Stimulated activated CD8-positive, alpha-beta memory T cell treated with anti-CD3 and anti-CD28 coated beads, Interleukin-4, amount 100 ng/mL, for 1 hour (primary cell): ENCODE measurements around the gene GPM6B.

ENCODE experiments used
- DNase-seq, 2 donors: peaks; one replicate each; pipeline ENCODE4 v3.0.0-alpha.2; 2020; ENCODE audit warnings: low read depth in 2 of 2, low spot score in 1 of 2

Gene GPM6B

GRCh38 chrX:13825178-13825762 lies 8.4 kb upstream of the GPM6B start:
- DNase-seq: no peak

DNA sequence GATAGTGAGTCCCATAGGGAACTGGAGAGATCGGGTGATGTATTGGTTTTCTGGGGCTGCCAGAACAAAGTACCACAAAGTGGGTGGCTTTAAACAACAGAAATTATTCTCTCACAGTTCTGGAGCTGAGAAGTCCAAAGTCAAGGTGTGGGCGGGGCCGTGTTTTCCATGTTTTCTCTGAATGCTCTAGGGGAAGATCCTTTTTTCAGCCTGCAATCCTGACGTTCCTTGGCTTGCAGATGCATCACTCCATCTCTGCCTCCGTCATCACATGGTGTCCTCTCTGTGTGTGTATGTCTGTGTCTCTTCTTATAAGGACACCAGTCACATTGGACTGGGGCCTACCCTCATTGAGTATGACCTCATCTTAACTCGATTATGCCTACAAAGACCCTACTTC lies 7.9 kb upstream of the GPM6B start:
- DNase-seq: no peak

DNA sequence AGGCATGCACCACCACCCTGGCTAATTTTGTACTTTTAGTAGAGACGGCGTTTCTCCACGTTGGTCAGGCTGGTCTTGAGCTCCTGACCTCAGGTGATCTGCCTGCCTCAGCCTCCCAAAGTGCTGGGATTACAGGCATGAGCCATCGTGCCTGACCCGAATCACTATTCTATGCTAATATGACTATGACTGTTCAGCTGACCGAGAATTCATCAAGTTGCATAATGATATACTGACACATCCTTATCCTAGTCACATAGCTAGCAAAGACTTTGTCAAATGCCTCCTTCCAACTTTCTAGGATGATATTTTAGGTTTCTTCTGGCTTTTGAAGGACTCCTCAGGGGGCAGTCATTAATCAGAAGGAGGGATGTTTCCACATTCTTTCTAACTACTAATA lies 4.8 kb upstream of the GPM6B start:
- DNase-seq: no peak

- no peak for DNase-seq
These were observed 717 bp downstream of the GPM6B start for GRCh38 chrX:13816176-13816575.

DNA sequence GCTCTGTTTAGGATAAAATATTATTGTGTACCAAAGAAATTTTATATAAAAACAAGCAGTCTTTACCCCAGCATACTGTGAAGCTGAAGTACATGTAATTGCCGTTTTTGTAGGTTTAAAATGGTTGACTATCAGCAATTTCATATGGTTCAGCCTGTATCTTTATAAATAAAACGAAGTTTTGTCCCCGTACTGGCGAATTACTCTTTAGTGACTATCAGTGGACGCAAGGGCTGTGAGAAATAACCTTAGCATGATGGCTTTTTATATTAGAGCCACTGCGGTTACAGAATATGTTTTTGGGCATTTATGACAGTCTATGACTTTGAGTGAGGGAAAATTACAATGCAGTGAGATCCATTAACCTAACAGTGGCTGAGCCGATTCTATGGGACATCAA lies 1.2 kb downstream of the GPM6B start:
- DNase-seq: no peak

DNA sequence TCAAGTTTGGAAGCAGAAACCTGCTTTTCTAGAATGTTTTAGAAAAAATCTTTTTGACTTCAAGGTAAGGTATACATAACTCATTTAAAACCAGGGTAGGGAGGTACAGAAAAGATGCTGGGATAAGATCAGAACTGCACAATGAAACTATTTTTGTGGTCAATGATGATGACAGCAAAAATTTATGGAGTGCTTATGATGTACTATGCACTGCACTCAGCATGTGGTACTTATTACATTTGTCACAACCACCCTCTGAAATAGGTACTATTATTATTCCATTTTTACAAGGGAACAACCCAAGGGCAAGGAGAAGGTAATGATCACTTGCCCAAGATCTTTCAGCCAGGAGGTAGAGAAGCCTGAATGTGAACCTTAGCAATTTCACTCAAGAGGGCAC lies 8.0 kb downstream of the GPM6B start:
- no peak for DNase-seq

DNA sequence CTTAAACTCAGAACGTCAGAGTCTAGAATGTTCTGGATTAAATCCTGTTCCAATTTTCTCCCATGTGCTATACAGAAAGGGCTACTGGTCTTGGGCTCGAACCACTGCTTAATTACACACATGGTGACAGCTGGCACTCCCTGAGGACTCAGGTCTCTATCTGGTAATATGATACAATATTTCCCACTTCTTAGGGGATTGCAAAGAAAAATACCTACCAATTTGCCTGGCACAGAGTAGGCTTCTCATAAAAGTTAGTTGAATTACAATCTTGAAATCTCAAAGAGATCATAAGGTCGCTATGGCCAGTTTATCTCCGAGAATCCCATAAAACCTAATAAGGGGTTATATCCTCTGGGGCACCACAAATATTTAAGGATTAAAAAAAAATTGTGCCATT lies 8.6 kb downstream of the GPM6B start:
- no peak for DNase-seq

- DNase-seq: no peak
These were observed 11.7 kb downstream of the GPM6B start for GRCh38 chrX:13805241-13805640.

DNA sequence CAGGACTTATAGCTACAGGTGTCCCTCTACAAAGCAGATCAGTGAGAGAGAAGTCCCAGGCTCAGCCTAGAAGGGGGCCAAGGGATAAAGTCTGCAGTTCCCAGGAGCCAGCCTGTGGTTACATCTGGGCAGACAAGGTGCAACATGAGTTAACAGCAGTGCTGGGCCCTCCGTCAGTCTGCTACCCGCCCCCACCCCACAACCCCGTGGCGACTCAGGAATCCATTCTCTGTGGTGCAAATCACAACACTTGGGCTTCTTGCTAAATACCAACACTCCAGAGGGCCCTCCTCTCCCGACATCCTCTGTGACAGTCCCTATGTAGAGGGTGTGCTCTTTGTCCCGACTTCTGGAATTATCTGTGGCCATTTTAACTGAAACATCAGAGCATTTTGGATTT lies 13.8 kb downstream of the GPM6B start:
- no peak for DNase-seq

DNA sequence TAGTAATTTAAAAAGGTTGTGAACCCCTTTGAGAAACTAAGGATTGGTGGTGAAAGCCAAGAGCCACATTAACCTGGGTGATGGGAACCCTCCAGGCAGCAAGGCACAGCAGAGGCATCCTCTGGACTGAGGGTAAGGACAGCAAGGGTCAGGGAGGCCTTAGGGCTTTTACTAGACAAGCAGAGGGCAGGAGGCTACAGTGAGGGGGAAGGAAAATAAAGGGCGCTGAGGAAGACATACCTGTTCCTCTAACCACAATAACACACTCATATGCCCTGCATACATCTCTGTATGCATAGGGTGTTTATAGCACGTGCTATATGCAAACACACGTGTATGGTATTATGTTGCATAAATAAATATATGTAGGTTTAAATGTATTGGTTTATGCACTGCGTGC lies 18.7 kb downstream of the GPM6B start:
- DNase-seq: no peak

- no peak for DNase-seq
These were observed 19.4 kb downstream of the GPM6B start for GRCh38 chrX:13797512-13797911.

- no peak for DNase-seq
These were observed 22.5 kb downstream of the GPM6B start for GRCh38 chrX:13794417-13794816.

- DNase-seq: no peak
These were observed 23.0 kb downstream of the GPM6B start for GRCh38 chrX:13793897-13794296.

DNA sequence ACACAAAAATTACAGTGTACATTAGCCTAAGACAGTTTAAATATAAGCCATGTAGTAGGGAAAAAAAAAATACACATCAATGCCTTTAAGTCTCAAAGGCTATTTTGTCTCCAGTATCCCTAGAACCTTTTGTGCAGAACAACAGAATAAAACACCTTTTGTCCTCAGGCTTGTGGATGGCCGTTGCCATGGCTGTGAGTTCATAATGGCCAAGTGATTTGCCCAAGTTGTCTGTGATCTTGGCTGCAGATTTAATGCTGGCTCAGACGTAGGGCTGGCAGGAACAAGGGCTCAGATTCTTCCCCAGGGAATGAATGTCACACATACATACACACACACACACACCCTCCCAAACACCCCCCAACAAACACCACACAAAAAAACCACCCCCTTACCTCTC lies 25.3 kb downstream of the GPM6B start:
- DNase-seq: no peak

DNA sequence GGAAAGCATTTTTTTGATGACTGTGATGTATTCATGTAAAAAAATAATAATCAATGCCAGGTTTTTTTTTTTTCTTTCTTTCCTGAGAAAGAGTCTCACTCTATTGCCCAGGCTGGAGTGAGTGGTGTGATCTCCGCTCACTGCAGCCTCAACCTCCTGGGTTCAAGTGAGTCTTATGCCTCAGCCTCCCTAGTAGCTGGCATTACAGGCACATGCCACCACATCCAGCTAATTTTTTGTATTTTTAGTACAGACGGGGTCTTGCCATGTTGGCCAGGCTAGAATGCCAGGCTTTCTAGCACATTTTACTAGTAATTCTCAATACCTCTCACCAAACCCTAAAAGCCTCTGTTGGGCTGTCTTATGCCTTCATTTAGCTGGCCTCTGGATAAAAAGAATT lies 25.7 kb downstream of the GPM6B start:
- DNase-seq: no peak

DNA sequence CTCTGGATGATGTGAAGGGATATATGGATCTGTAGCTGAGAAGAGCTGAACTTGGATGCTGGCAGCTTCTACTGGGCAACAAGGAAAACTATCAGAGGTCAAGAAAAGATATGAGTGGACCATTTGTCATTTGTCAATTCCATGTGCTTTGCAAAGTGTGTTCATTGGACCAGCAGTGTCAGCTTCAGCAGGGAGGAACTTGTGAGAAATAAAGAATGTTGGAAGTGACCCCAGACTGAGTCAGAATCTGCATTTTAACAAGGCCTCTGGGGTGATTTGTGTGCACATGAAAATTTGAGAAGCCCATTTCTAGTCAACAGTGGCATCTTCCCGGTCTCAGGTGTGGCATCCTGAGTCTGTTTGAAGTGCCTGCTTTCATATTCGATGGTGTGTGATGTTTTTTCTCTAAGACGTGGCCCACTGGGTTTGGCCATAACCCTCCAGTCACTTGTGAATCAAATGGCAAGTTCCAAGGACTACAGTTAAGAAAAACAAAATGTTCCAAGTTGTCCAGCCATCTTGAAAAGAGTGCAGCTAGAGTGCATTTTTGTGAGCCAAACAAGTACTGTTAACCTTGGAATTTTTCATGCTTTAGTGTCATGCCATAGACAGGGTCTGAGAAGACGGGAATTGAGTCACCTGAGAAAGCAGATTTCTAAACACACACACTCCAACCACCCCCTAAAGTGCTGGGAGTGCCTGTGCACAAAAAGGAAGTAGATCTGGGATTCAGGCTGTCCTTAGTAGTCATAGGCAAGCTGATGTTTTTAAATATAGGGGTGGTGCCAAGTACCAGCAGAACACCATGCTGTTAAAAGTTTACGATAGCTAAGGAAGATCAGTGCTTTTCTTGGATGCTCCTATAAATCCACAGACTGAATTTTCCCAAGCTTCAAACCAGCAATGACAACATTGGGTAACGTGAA lies 26.4 kb downstream of the GPM6B start:
- no peak for DNase-seq

DNA sequence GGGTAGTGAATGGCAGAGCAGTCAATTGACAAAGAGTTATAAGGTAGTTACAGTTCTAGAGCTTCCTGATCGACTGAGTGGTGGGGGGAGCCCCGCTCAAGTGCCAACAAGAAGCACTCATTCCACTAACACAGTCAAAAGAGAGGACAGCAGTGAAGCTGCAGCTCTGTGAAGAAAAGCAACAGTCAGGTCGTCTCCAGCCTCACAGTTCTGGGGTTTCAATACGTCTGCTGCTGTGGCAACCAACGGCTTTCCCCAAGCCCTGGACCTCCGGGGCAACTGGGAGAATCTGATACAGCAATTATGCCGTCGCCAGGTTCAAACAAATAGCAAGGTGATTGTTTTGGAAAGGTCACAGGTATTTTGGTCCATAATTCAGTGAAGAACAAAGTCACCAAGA lies 30.8 kb downstream of the GPM6B start:
- DNase-seq: no peak

DNA sequence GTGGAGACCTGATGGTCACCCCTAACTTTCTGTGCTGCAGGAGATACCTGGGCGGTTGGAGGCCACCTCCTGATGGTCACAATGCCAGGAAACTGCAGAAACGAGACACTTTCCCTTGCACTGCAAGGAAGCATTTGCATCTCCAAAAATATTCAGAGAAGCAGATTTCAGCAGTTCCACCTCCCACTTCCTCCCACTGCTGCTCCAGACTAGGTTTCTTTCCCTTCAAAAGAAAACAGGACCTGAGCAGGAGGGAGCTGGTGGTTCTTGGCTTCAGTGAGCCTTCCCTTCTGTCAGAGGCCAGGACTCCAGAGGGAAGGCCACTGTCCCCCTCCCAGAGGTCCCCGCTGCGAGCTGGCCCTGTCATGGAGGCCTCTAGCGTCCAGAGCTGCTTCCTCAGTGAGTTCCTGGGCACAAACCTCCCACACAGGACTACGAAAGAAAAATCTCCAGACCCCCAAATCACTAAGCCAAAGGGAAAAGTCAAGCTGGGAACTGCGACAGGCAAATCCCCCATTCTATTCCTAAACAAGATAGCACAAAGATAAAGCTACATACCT lies 35.9 kb downstream of the GPM6B start:
- no peak for DNase-seq

DNA sequence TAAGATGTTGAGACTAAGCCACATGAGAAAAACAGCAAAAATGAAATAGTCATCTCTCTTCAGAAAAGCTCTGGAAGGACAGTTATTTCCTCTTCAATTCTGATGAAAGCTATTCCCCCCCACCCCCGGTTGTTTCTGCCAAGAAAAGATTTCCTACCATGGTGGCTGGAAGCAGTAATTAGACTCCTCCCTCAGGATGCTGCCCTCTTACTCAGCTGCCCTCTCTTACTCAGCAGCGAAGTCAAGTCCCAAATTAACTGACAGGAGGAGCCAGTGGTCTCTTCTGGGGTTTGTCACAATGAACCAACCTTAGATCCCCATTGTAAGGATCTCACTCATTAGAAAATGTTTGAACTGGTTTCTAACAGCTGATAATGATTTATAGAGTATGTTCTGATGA lies 38.0 kb downstream of the GPM6B start:
- no peak for DNase-seq

- DNase-seq: no peak
These were observed 40.5 kb downstream of the GPM6B start for GRCh38 chrX:13776387-13776786.

DNA sequence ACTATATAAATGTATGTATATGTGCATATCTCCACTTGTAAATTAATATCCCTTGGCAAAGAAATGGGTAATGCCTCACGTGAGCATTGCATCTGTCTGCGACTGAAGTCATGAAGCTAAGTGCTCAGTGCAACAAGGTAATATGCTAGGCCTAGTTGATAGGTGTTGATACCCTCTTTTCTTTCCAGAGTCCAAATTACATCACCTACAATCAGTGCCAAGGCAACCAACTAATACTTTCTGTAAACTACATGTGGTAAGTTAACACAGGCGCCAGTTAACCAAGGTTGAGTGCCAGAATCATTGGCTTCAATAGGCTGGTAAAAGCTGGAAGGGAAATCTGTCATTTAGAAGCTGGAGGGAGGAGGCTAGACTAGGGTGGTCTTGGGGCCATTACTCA lies 41.1 kb downstream of the GPM6B start:
- DNase-seq: no peak

- no peak for DNase-seq
These were observed 42.2 kb downstream of the GPM6B start for GRCh38 chrX:13774696-13775095.
